Activated CD4-positive, CD25-positive, alpha-beta regulatory T cell (primary cell): ENCODE data around the gene TGFBR1.
"Not testable (repeated sequence)": the region's sequence is repeated elsewhere in the genome, so short reads cannot be mapped to it uniquely, and the experiment has no call there.

Source experiments
- DNase-seq, 4 experiments: peaks; one replicate each; lab custom pipeline; 2025; lab: John Stamatoyannopoulos, UW

Gene TGFBR1

DNA sequence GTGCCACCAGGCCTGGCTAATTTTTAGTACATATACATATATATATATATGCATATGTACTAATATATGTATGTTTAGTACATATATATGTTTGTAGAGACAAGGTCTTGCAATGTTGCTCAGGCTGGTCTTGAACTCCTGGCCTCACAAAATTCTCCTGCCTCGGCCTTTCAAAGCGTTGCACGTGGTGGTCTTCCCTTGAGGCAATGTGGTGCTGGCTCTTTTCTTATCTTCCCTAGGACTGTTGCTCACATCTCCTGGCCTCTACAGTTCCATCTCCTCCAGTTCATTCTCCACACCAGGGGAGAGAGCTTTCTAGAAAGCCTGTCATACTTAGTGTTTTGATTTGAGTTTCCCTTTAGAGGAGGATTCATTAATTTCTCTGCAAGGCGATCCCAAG lies 28.9 kb upstream of the TGFBR1 start:
- DNase-seq = no peak

DNA sequence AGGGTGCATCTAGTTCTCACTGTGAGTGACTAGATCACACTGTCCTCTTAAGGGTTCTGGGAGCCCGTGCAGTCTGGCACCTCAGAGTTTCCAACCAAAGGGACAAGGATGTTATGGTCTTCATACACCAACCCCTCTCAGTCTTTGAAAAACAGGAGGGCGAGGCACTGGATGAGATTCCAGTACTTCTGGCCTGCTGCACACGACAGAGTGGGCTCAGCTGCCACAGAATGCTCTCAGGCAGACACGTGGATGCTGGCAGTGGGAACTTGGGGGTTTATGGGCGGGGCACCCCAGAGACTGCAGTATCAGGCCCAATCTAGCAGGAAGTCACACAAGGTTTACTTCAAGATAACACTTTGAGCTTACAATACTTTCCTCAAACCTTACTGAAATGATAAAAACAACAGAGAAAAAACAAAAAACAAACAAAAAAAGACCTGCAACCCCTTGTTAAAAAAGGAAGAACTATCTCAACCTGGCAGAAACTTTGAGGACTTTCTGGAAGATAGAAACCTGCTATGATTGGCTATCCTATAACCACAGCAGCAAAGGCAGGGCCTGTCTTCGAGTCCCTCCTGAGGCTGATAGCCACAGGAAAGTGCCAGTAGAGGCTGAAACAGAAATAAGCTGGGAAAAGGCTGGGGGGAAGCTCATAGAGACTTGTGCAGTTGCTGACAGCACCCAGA lies 28.3 kb upstream of the TGFBR1 start:
- peak in 1 of 4 experiments; percentile 15 for DNase-seq

DNA sequence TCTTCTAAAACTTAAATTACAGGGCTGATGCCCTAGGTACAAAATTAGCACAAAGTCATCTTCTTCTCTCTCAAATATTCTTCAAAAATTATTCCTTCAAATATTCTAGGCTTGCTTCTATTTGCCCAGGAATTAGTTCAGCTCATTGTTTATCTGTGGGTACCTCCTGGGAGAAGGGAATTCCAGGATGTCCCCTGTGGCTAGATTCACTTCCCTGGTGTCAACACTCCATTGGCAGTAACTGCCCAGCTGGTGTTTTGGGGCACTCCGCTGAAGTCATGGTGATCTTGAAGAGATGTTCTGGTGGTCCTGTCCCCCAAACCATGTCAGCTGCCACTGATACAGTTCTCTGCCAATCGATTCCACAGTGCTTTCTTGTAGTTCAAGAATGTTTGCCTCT lies 26.2 kb upstream of the TGFBR1 start:
- DNase-seq = no peak

DNA sequence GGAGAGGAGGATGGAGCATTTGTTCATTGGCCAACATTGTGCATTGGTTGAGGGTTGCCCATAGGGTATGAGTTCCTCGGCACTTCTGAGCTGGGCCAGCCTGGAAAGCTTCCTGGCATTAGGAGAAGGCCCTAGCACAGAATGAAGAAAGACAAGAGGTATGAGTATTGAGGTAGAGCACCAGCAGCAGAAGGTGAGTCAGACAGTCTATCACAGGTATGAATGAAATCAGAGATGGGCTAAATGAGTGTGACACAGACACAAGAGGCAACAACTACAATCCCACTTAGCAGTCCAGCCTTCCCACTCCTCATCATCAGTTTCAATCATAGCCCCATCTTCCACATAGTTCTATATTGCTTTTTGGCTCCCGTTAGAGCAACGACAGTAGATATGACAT lies 25.4 kb upstream of the TGFBR1 start:
- DNase-seq = no peak

DNA sequence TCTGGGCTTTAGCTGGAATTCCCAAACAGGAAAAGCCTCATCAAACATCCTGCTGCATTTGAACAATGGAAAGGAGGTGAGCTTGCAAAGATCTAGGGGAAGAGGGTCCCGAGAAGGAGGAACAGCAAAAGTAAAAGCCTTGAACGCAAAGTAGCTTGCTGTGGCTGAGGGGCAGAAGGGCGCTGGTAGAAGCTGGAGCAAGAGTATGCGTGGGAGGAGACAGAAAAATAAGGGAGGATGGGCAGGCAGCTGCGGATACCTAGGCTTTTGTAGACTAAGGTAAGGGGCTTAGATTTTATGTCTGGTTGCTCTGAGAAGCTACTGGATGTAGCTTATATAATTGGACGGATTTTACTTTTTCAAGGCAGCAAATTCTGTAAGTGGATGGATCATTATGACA lies 21.9 kb upstream of the TGFBR1 start:
- no peak for DNase-seq

DNA sequence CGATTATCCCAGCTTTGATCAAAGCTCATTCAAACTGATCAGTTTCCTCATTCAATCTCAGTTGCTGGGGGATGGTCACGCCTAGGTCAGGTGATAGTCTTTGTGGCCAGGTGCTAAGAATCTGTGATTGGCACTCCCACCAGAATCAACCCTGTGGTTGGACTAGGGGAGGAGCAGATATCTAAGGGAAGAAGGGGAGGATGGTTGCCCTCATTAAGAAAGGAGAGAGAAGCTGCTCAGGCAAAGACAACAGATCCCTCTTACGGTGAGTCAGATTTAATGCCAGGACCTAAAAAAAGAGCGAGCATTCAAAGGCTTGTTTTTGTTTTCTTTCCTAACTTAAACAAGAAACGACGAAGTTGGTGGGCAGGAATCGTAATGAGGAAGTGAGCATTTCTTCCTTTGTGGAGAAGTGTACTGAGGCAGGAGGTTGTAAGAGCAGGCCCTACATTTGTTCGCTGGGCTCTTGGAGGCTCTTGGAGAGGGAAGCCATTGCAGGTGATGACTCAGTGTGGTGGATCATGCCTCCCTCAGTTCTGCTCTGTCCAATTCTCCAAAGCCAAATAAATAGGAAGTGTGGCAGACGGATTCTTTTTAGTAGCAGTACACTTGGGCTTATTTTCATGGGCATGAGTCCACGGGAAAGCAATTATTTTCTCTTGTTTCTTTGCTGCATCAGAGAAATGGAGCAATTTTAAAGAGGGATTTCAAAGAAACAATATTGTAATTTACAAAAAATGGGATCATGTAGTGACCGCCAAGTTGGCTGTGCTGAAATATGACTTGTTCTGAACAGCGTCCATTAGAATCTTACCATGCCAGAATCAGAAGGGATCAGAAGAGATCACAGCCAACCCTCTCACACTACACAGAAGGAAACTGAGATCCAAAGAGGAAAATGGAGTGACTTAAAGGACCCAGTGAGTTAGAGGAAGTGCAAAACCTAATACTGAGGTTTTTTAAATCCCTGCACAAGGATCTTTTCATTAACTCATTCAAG lies 18.7 kb upstream of the TGFBR1 start:
- DNase-seq = no peak

DNA sequence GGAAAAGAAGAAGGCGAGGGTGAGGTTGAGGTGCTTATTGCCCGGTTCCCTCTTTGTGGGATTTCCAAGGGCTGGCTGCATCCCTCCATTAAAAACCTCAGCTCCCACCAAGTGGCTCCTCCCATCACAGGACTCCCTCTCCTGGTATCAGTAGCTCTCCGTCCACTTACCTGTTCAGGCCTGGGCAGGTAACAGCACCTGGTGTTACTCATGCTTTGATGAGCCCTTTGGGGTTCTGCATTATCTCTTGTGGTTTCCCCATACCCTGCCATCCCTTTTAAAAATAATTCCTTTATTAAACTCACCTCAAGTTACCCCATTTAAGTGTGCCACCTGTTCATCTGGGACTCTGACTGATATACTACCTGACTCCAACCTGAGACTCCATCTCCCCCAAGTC lies 17.5 kb upstream of the TGFBR1 start:
- DNase-seq = no peak

DNA sequence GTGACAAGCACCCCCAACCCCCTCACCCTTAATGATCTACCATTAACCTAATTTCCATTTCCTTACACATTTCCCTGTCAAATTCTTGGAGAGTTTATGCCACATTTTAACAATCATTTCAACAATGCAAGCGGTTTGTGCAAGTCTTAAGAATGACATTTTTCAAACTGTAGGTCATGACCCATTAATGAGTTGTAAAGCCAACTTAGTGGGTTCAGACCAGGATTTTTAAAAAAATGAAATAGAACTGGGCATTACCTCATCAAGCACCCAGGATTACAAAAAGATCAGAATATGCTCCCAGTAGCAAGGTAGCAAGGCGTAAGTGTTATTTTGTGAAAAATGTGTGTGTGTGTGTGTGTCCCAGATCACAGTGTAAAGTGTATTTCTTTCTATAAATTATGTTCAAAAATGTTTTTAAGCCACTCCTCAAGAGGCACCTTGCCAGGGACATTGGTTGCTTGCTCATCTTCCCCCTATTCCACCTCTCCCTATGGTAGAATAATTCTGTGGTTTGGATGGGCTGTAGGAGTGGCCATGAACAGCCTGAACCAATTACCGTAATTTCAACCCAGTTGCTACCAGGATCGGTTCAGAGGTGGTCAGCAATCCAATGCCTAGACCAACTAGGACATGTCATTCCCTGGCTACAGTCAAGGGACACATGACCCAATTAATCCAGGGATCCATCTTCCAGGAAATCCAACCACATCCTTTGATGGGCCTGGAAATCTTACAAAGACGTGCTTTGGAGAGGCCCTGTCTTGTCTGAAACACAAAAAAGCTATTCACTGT lies 14.4 kb upstream of the TGFBR1 start:
- no peak for DNase-seq

DNA sequence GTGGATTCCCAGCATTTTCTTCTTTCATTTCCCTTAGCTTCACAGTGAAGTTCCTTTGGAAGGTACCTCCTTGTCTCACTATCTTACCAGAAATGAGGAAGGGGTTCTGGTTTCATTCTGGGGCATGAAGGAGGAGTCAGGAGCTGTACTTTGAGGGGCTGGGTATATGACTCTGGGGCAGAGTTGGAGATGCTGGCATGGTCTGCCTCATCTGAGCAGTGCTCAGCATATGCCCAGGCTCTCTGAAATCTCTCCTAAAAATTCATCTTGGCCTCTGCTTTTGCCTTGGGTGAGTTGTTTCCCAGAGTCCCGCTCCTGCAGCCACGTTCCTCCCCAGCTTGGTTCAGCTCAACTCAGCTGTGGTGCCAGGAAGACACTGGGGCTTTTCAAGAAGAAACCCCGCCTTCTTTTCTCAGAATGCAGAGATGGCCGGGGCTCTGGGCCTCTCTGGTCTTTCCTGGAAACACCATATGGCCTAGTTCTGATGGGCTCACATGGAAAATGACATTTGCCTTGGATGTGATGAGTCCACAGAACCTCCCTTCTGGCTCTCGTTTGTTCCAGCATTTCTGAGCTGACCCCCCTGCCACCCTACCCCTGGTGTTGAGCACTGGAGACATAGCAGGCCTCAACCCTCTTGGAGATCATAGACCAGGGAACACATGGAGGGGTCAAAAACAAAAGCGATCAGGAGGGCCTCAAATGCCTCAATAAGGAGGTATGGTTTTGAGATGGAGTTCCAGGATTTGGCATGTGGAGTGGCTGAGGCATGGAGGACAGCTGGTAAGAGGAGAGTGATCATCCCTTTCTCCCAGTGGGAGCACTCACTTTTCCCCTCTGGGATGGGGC lies 12.0 kb upstream of the TGFBR1 start:
- DNase-seq = peak in 2 of 4 experiments; percentile 14 to 24

DNA sequence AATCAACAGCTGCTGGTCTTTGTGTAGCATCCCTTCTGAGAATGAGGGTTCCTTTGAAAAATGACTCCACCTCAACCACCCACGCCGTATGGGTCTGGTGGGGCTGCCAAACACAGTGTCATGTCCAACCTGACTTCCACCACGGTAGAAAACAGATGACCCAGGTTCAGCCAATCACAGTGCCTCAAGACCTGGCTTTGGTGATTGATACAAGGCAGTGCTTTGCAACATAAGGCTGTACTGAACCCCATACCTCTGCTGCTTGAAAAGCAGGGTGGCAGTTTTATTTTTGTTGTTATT lies 11.5 kb upstream of the TGFBR1 start:
- DNase-seq = no peak

DNA sequence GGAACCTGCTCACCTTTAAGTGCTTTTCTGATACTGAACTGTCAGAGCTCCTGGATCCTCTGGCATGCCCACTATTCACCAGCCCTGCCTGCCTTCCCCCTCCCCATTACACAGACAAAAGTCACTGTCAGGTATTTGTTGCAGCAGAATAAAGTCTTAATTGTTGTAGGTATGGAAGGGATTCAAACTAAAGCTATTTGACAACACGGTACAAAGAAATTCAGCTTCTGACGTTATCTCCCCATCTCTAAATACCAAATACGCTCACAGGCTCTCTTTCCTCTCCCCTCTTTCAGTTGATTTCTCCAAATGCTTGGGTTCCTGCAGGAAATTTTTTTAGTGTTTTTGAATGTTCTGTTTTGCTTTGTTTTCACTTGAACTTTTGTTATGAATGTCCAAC lies 9.3 kb upstream of the TGFBR1 start:
- DNase-seq = no peak

DNA sequence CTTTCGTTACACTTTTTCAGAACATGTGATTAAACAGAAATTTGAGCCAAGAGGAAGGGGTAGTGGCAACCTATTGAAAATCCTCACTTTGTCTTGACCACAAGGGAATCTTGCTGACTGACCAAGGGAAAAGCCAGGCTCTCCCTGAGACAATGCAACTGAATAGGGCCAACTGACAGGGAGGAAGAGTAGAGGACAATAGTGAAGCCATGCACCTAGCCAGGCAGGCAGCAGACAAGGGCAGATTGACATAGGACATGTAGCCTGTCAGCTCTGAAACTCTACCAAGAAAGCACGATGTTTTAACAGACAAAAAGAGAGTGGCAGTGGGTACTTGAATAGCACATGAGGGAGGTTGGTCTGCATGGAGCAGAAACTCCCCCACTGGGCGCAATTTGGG lies 8.5 kb upstream of the TGFBR1 start:
- DNase-seq = no peak

DNA sequence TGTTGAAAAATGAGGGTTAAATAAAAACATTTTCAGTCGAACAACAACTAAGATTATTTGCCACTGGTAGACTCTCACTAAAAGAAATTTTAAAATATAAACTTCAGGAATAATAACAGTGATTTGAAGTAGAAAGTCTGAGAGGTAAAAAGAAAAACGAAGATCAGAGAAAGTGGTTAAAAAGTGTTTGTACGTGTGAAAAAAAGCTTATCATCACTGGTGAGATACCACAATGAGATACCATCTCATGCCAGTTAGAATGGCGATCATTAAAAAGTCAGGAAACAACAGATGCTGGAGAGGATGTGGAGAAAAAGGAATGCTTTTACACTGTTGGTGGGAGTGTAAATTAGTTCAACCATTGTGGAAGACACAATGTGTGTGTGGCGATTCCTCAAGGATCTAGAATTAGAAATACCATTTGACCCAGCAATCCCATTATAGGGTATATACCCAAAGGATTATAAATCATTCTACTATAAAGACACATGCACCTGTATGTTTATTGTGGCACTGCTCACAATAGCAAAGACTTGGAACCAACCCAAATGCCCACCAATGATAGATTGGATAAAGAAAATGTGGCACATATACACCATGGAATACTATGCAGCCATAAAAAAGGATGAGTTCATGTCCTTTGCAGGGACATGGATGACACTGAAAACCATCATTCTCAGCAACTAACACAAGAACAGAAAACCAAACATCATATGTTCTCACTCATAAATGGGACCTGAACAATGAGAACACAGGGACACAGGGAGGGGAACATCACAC lies 4.9 kb upstream of the TGFBR1 start:
- DNase-seq = not testable (repeated sequence)

DNA sequence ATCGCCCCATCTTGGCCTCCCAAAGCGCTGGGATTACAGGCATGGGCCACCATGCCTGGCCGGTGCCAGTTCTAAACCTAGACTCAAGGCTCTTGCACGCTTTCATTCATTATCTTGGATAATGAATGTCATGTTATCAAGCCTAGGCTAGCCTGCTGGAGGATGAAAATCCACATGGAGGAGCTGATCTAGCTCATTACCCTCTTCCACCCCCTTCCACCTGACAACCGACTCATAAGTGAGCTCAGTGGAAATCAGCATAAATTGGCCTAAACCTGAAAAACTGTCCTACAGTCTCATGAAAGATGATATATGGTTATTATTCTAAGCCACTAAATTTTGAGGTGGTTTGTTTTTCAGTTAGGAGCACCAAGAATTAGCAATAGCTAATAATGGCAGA lies 3.6 kb upstream of the TGFBR1 start:
- no peak for DNase-seq

DNA sequence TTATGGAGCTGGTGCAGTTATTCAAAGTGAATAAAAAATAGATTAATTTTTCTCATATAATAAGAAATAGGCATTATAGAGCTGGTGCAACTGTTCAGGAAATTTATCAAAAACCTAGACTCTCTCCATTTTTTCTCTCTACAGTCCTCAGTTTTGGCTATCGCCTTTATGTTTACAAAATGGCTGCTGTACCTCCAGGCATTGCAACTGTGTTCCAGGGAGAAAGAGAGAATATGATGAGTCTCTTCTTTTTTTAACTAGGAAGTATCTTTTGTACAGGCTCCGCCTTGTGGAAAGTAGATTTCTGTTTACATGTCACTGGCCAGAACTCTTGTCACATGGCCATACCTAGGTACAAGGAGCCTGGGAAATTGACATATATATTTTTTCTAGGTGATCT lies 3.1 kb upstream of the TGFBR1 start:
- no peak for DNase-seq

DNA sequence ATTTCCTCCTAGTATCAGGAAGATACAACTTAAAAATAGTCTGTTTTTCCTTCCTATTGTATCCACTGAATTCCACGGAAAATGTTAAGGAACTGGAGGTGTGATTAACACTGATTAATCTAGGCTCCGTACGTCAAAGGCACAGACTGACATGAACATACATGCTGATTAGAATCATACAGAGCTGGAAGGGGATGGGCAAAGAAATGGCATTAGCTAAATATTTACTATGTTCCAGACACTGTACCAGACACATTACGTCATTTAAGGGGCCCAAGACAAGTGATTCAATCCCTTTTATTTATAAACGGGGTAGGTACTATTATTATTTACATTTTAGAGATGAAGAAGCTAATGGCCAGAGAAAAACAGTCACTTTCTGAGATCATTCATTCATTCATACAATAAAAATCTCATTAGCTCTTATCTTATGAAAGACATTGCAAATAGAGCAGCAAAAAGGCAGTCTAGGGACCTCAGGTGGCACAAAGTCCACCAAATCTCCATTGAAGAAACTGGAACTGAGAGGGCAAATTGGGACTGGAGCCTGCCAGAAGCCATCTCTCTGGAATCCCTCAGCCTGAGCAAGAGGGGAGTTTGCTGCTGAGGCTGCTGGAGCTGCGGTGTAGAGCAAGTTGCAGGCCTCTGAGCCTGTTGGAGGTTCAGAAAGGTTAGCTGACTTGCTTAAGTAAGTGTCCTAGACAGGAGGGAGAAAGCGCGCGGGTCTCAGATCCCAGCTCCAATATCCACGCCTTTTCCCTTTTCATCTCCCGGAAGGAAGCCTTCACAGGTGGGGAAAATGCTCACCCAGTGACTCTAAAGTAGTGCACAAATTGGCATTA lies 1.6 kb upstream of the TGFBR1 start:
- no peak for DNase-seq

DNA sequence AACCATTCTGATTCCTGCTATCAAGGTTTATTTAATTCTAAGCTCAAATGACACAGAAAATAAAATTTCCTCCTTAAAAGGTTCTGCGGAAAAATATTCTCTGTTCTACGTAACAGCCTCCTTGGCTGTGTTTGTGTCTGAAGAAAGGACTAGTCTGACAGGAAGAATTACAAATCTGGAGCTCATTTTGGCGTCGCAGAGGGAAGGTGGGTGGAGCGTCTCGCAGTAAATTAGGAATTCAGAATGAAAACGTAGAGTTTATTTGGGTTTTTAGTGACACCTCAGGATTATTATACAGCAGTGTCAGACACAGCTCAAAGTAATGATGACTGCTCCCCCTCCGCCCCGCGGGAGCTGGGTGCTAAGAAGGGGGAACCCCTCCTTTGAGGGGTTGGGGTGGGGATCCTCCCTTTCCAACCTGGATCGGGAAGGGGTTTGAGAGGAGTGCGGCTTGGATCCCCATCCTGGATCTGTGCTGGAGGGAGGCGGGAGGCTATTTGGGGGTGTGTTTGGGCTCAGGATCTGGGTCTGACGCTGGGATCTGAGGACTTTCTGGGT lies 933 bp upstream of the TGFBR1 start:
- no peak for DNase-seq

DNA sequence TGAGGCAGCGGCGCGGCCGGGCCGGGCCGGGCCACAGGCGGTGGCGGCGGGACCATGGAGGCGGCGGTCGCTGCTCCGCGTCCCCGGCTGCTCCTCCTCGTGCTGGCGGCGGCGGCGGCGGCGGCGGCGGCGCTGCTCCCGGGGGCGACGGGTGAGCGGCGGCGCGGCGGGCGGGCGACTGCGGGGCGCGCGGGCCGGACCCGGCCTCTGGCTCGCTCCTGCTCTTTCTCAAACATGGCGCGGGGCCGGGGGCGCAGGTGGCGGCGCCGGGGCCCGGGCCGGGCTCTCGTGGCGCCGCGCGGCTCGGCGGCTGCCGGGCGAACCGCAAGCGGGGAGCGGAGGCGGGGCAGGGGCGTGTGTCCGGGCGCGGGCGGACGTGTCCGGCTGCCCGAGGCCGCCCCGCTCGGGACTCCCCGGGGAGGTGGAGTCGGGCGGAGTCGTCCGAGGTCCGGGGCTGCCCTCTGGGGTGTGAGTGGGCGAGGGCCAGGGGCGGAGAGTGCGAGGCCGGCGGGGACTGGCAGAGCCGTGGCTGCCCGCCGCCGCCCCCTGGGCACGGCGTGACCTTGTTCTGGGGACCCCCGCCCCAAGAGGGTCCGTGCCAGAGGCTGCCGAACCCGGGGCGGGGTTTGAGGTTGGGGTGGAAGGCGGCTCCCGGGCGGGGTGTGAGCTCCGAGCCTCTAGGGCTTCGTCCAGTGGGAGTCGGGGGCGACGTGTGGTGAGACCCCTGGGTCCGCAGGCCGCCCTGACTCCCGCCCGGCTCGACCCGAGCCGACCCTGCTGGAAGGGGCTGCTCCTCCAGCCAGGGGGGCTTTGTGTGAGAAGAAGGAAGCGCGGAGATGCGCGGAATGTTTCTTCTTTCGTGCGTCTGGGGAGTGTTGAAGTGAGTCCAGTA lies 485 bp downstream of the TGFBR1 start:
- DNase-seq = peak in 3 of 4 experiments; percentile 29 to 44 (median 39)

DNA sequence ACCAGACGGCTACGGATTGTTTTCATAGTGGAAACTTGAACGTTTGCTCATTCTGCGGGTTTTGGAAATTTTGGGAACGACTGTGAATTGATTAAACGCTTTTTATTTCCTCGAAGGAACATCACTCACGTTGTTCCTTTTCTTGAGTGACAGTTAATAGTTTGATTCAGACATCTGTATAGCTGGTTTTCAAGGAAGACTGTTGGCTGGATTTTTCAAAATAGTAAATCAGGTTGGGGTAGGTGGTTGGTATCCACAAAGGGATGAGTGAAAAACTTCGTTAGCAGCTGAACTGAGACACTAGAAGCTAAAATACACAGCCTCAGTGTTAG lies 1.1 kb downstream of the TGFBR1 start:
- no peak for DNase-seq
